Erythroblast (primary cell): Measurements from ENCODE around the gene CAPN5.

Source experiments
- GATA1 ChIP-seq: IDR thresholded peaks from 2 replicates; pipeline ENCODE4 v1.6.1; 2011; ENCODE audit warnings: low read depth, mild to moderate bottlenecking, control low read depth, low read length, moderate library complexity
- POLR2A ChIP-seq: IDR thresholded peaks from 2 replicates; pipeline ENCODE4 v1.6.1; 2011; ENCODE audit warnings: mild to moderate bottlenecking, low read length

DNA sequence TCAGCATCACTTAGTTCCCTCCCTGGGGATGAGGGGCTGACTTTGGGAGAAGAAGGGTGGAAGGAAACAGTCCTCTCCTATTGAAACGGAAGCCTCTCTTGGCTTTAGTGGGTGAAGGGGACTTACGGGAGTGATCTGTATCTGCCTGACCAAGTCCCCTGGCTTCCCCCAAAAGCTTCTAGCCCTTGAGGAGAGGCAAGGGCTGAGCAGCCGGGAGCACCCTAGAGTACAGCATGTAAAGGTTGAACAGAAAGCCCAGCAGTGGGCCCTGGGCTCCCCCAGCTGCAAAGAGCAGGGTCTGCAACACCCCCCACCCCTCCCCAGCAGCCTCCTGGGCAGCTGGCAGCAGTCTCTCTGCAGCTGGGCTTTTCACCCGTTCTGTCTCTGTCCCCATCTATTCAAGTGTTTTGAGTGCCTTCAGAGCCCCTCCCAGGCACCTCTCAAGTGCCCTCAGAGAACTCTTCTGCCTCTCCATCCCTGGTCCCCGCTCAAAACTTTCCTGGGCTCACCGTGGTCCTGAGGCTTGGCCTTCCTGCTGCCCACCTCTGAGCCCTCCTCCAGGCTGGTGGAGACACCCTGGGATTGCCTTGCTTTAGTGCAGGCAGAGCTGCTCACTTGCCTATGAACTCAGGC is 2.7 kb downstream of the CAPN5 start:
- TF ChIP-seq POLR2A (no peak), GATA1 (no peak)
